NCI-H82 treated with DMSO at 0.1 percent for 48 hours (cell line): Measurements from ENCODE around the gene SET.
"Not testable (repeated sequence)": the region's sequence is repeated elsewhere in the genome, so short reads cannot be mapped to it uniquely, and the experiment has no call there.

Experiments used
- DNase-seq: peaks from one replicate; lab custom pipeline; 2025; ENCODE audit not compliant: unreplicated experiment; lab: John Stamatoyannopoulos, UW

The SET gene

GRCh38 chr9:128685636-128686489 lies 3.2 kb upstream of the SET start:
- no peak for DNase-seq

DNA sequence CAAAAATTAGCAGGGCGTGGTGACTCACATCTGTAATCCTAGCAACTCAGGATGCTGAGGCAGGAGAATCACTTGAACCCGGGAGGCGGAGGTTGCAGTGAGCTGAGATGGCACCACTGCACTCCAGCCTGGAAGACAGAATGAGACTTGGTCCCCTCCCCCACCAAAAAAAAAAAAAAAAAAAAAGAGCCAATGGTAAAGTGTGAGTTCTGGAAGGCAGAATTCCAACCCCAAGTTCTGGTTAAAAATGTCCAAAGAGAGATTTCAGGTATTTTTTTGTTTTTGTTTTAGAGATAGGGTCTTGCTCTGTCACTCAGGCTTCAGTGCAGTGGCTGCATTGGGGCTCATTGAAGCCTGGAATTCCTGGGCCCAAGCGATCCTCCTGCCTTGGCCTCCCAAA lies 1.6 kb upstream of the SET start:
- DNase-seq: no peak

DNA sequence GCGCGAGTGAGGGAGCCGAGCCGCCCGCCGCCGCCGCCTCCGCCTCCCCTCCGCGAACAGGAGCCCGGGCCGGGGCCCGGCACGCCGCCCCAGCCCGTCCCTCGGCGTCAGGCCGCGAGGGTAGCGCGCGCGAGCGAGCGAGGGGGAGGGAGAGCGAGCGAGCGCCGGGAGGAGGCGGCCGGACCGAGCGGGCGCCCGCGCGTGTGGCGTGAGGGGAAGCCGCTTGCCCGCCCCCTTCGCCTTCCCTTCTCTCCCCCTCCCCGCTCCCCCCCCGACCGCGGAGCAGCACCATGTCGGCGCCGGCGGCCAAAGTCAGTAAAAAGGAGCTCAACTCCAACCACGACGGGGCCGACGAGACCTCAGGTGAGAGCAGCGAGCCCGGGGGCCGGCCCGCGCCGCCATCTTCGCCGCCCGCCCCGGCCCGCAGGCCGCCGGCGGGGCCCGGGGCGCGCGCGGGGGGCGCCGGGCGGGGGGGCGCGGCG lies 312 bp downstream of the SET start:
- no peak for DNase-seq

DNA sequence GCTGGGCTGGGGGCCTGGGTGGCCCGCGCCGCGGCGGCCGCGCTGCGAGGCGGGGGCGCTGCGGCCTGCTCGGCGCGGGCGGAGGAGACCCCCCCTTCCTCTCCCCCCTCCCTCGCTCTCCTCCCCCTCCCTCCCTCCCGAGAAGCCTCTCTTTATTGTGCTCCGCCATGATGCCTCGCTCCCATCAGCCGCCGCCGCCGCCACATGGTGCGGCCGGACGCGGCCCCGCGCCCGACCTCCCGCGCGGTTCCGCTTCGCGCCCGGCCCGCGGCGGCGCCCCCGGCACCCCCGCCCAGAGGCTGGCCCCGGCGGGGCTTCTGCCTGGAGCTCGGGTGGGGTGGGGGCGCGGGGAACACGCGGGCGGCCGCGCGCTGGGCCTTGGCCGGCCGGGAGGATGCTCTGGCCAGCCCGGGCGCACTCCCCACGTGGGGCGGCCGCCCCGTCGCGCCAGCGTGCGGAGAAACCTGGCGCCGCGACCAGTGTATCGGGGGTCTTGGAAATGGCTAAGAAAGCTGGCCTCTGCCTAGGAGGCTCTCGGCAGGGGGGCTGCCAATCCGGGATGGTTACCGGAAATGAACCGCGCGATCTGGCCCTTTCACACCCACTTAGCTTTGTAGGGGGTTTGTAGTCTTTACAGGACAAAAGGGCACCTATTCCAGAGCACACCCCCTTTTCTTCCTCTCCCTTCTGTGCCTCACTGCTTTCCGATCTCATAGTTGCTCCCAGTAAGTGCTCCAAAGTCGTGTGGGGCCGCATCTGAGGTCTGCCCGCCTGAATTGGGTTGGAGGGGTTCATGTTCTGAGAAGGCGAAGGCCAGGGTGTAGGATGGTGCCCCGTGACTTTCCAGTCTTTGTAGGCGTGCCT lies 1.0 kb downstream of the SET start:
- DNase-seq: no peak

DNA sequence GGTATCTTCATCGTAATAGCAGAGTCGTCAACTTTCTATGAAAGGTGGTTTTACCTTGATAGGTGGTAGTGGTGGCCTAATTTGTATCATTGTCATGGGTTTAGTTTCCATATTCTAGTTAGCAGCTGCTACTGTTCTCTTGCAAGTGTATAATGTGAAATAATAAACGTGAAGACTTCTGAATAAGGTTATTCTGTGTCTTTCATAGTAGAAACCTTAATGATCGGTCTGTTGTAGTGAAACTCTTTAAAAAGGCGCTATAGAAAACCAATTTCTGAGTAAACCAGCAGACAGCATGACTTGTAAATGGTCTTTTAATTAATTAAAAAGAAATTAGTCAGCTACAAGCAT lies 1.6 kb downstream of the SET start:
- DNase-seq: no peak

- not testable (repeated sequence) for DNase-seq
Observed at GRCh38 chr9:128693738-128694137, 4.7 kb downstream of the SET start.

GRCh38 chr9:128694344-128694743 lies 5.3 kb downstream of the SET start:
- no peak for DNase-seq

- DNase-seq: no peak
Observed at GRCh38 chr9:128696923-128697707, 8.1 kb downstream of the SET start.

GRCh38 chr9:128699096-128699795 lies 10.2 kb downstream of the SET start:
- DNase-seq: not testable (repeated sequence)

- no peak for DNase-seq
Observed at GRCh38 chr9:128701227-128701854, 12.3 kb downstream of the SET start.

GRCh38 chr9:128702445-128702948 lies 13.5 kb downstream of the SET start, which contains the start of gene PKN3:
PKN3 (plus strand) TSS chr9:128702503; CDS start chr9:128702916, 413 bp downstream.
- no peak for DNase-seq

- DNase-seq: no peak
Observed at GRCh38 chr9:128702949-128703615, 14.1 kb downstream of the SET start.

GRCh38 chr9:128703616-128704355 lies 14.8 kb downstream of the SET start:
- no peak for DNase-seq

DNA sequence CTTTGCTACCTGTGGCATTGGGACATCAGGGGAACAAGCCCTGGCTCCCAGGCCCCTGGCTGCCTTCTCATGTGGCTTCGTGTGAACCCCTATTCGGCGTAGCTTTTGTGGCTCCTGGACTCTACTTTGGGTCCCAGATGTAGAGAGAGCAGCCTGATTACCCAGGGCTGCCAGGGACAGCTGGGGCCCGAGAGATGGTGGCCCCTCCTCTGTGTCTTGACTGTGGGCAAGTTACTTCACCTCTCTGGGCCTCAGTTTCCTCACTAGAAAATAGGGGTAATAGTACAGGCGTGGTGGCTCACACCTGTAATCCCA lies 15.3 kb downstream of the SET start:
- no peak for DNase-seq

- DNase-seq: no peak
Observed at GRCh38 chr9:128705051-128705965, 16.3 kb downstream of the SET start.

- DNase-seq: no peak
Observed at GRCh38 chr9:128706045-128706444, 17.0 kb downstream of the SET start.

GRCh38 chr9:128706671-128707381 lies 17.8 kb downstream of the SET start:
- no peak for DNase-seq
